GM06990 (cell line): ENCODE measurements around the gene NEIL1.
"Not testable (repeated sequence)": the region's sequence is repeated elsewhere in the genome, so short reads cannot be mapped to it uniquely, and the experiment has no call there.

ENCODE experiments used
- DNase-seq: peaks from one replicate; pipeline ENCODE4 v3.0.0-alpha.2; 2011; ENCODE audit not compliant: insufficient read length; ENCODE audit errors: extremely low read depth
- H3K27me3 ChIP-seq: replicated peaks from 2 replicates; pipeline ENCODE4 v1.6.0; 2011; ENCODE audit warnings: low read length; ENCODE audit not compliant: control insufficient read depth, insufficient read depth
- H3K36me3 ChIP-seq: 2 replicates; pipeline ENCODE4 v1.5.1; 2011; ENCODE audit warnings: low read length; ENCODE audit not compliant: control insufficient read depth, insufficient read depth
- H3K4me3 ChIP-seq: replicated peaks from 2 replicates; pipeline ENCODE4 v1.5.1; 2011; ENCODE audit warnings: low read depth, mild to moderate bottlenecking, control low read depth, low read length
- CTCF ChIP-seq: IDR thresholded peaks from 2 replicates; pipeline ENCODE4 v1.5.1; 2011; ENCODE audit warnings: low read length, control low read depth, mild to moderate bottlenecking, inconsistent platforms; ENCODE audit not compliant: insufficient read depth, poor library complexity, severe bottlenecking

NEIL1 gene

GRCh38 chr15:75307778-75308390, 39.0 kb upstream of the NEIL1 start:
- no peaks in the 10 kb centered on the region for H3K36me3 ChIP-seq
- peak; percentile 46 for TF ChIP-seq CTCF
- peak; percentile 15 for DNase-seq
- no peak overlapping the region for H3K4me3 ChIP-seq
- no peaks in the 10 kb centered on the region; the same call in 1 of the 2 replicates for H3K27me3 ChIP-seq

GRCh38 chr15:75309711-75310110, 37.1 kb upstream of the NEIL1 start:
- Histone ChIP-seq H3K4me3 (no peak overlapping the region), H3K27me3 (no peaks in the 10 kb centered on the region; the same call in 1 of the 2 replicates), H3K36me3 (no peaks in the 10 kb centered on the region)
- no peak for TF ChIP-seq CTCF
- DNase-seq, result no peak

DNA sequence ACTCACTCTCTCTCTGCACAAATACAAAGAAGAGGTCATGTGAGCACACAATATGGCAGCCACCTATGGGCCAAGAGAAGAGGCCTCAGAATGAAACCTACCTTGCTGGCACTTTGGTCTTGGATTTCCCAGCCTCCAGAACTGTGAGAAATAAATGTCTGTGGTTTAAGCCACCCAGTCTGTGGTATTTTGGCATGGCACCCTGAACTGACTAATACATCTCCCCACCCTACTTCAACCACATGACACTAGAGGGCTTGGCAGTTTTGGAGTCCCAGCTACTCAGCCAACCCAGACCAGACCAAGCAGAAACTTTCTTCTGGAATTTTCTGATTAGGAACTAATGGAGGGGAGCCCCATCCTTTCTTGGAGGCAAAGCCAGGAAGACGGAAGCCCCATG, 34.3 kb upstream of the NEIL1 start:
- H3K36me3 ChIP-seq, DNase-seq, H3K27me3 ChIP-seq, H3K4me3 ChIP-seq: not testable (repeated sequence)

DNA sequence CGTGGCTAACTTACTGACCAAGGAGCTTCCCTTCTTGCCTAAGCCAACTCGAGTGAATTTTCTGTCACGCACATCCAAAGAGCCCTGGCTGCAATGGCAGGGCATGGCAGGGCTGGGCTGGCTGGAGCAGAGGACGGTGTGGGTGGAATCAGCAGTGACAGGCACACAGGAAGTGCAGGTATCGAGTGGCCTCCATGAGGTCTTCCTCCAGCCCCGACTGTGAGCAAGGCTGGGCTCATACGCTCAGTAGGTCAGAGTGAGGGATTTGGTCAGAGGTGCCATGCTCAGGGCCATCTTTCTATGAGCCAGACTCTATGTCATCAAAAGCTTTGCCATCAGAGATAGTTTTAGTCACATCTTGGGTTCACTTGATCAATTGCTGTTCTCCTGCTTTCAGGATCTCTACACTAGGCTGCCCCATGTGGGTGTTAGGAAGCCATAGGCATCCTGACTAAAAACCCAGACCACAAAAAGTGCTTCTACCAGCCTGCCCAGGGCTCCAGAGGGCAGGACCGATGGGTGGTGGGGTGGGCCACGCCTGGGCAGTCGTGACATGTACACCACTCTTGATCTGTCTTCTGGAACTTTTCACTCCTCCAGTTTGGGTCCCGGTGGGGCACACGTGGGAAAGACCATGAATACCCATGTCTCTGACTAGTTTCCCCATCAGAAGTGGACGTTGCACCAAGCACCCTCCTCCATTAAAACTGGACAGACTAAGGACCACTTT, 33.6 kb upstream of the NEIL1 start:
- no peak for TF ChIP-seq CTCF
- no peak for DNase-seq
- Histone ChIP-seq H3K27me3 (no peaks in the 10 kb centered on the region; the same call in 1 of the 2 replicates), H3K4me3 (no peak overlapping the region), H3K36me3 (no peaks in the 10 kb centered on the region)

- Histone ChIP-seq H3K4me3 (no peak overlapping the region), H3K27me3 (no peaks in the 10 kb centered on the region), H3K36me3 (no peaks in the 10 kb centered on the region)
- DNase-seq, result no peak
- TF ChIP-seq CTCF, result no peak
These were observed 32.1 kb upstream of the NEIL1 start for GRCh38 chr15:75314552-75315290.

- H3K36me3 ChIP-seq, H3K4me3 ChIP-seq, H3K27me3 ChIP-seq, DNase-seq: not testable (repeated sequence)
These were observed 27.5 kb upstream of the NEIL1 start for GRCh38 chr15:75319231-75319897.
